IPS DF 6.9 (cell line): Measurements from ENCODE around the gene ZBTB26.

Experiments used
- DNase-seq: peaks from one replicate; pipeline ENCODE4 v3.0.0-alpha.2; 2013; ENCODE audit warnings: low read depth, low spot score
- H3K27ac ChIP-seq: one replicate; pipeline ENCODE4 v1.5.1; 2013; ENCODE audit warnings: low read length, control low read depth
- H3K27me3 ChIP-seq: 2 replicates; pipeline ENCODE4 v1.6.1; 2013; ENCODE audit warnings: mild to moderate bottlenecking, low read length; ENCODE audit not compliant: control insufficient read depth, insufficient read depth
- H3K36me3 ChIP-seq: 2 replicates; pipeline ENCODE4 v1.6.1; 2013; ENCODE audit warnings: low read length; ENCODE audit not compliant: control insufficient read depth, insufficient read depth
- H3K4me1 ChIP-seq: 2 replicates; pipeline ENCODE4 v1.6.1; 2013; ENCODE audit warnings: low read length; ENCODE audit not compliant: control insufficient read depth, insufficient read depth
- H3K4me3 ChIP-seq: 2 replicates; pipeline ENCODE4 v1.5.1; 2013; ENCODE audit warnings: mild to moderate bottlenecking, low read length
- H3K9me3 ChIP-seq: 2 replicates; pipeline ENCODE4 v1.6.1; 2013; ENCODE audit warnings: low read length, inconsistent platforms; ENCODE audit not compliant: control insufficient read depth, insufficient read depth
- WGBS: extraction: QIAGEN DNeasy Blood & Tissue Kit; methylation state at CpG from one replicate; pipeline ENCODE4 v1.1.7; 2013; ENCODE audit warnings: mixed read lengths, missing lambda C conversion rate; ENCODE audit not compliant: insufficient read length, insufficient coverage; 5-methylcytosine and 5-hydroxymethylcytosine counted together

The ZBTB26 gene

DNA sequence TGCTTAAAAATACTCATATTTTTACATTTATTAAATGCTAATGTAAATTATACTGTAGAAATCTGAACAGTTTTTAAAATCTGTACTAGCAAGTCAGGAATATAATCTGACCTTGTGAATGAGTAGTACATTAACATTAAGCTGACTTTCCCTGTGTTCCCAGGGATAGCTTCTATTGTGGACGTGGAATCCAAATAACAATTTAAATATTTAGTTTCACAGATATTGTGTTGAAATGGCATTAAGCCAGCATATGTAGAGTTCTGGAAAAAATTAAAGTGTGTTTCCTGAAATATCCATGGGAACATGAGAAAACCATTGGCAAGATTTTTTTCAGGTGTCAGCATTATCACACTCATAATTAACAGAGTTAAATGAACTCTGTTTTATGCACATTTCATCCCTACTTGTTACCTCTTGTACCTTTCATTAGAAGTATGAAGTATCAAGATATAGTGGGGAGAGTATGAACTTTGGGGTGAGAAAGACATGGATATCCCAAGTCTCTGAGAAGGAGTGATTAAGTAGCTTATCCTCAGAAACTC lies 15.2 kb upstream of the ZBTB26 start:
- Histone ChIP-seq H3K27ac (no peak overlapping the region), H3K36me3 (no peaks in the 10 kb centered on the region; the same call in 1 of the 2 replicates), H3K4me1 (no peaks in the 10 kb centered on the region), H3K9me3 (no peaks in the 10 kb centered on the region), H3K27me3 (no peaks in the 10 kb centered on the region), H3K4me3 (no peak overlapping the region)
- DNase-seq: no peak
- no CpG with 5 or more reads among the region's 1 CpG for WGBS

DNA sequence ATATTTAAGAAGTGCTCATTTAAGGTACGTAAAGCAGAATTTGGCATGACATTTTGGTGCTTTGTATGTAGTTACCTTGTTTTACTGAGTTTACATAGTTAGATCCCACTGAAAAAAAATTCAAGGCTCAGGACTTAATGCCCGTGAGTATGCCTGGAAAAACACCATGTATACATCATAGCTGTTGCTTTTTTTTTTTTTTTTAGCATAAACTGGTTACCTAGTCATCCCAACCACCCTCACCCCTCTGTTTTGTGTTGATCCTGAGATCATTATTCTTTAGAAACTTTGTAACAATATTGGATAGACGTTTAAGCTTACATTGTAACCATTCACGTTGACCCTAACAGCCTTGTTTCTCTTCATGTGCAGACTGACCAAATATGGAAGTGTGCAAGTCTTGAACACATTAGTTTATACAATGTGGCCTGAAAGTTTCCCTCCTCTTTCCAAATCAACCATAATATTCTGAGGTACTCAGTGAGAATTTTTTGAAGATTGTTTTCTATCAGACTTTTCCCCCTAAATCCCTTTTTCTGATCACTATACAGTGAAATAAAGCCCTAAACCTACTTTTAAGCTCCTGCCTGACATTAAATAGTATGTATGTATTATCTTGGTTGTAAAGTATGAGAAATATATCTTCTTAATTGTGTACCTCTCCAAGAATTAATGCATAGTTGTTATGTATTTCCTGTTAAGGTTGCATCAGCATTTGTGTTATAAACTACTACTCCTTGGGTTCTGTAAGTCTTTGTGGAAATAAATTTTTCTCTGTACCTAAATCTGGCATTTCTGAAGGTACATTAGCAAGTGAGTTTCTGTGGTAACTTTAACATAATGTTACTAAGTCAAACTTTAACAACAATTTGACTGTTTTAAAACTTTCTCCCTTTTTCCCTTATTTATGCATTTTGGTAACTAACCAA lies 13.9 kb upstream of the ZBTB26 start:
- Histone ChIP-seq H3K27me3 (no peaks in the 10 kb centered on the region), H3K36me3 (no peaks in the 10 kb centered on the region; the same call in 1 of the 2 replicates), H3K4me3 (no peak overlapping the region), H3K27ac (no peak overlapping the region), H3K4me1 (no peaks in the 10 kb centered on the region), H3K9me3 (no peaks in the 10 kb centered on the region)
- WGBS: no CpG with 5 or more reads among the region's 4 CpGs
- no peak for DNase-seq

DNA sequence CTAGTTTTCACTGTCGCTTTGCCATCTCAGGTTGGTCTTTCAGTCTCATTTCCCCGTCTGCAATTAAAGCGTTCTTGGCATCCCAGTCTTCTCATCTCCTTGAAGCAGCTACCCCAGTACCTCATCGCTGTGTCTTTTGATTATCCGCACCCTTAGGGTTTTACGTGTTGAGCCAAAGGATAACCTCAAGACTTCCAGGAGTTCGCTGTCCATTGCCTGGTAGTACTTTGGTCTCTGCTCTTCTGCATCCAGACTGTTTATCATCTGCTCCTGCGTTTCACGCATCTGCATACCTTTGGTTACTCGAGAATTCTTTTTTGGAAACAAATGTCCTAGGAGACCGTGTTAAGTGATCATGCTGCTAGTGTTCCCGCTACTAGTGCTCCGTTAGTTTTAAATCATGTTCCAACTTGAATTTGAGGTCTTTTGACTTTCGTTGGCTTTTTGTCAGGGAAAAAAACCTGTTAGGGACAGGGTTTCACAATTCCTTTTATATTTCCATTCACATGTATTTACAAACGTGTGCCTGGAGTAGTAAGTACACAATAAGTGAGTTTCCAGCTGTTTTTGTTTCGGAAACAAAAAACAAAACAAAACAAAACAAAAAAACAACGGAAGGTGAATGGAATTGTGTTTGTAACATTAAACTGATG lies 10.4 kb upstream of the ZBTB26 start:
- Histone ChIP-seq H3K4me3 (peak overlapping the region; percentile 78; the same call in 1 of the 2 replicates), H3K4me1 (no peaks in the 10 kb centered on the region), H3K27ac (no peak overlapping the region), H3K36me3 (no peaks in the 10 kb centered on the region; the same call in 1 of the 2 replicates), H3K27me3 (no peaks in the 10 kb centered on the region), H3K9me3 (no peaks in the 10 kb centered on the region)
- no CpG with 5 or more reads among the region's 17 CpGs for WGBS
- no peak for DNase-seq

DNA sequence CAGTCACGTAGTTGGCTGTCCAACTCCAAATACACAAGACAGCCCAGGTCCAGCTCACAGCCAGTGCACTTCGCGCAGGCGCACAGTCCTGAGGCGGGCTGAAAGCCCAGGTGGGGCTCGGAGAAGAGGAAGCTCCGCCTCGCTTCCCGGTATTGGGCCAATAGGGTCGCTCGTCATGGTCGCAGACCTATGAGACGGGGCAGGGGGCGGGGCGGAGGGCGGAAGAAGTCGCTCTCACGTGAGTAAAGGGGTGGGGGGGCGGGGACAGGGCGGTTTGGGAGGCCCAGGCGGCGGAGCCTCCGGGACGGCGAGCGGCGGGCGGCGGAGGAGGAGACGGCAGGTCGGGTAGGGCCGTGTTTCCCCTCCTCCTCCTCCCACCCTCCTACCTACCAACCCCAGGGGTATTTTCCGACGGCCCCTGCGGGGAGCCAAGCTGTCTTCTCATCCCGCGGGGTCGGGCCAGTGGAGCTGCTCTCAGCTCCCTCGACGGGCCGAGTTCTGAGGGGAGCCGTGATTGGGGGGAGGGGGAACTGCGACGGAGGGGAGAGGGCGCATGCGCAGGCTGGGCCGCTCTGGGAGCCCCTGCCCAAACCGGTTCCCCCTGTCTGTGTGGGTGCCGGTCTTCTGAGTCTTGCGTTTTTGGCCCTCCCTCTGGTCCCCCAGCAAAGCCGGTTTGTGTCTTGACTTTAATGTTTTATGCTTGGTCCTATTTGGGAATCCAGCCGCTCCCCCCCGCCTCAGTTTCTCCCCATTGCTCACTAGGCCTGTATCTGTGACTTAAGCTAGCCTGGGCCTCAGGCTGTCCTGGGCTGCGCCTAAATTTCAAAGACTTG lies 9.7 kb upstream of the ZBTB26 start, which contains the start of gene RABGAP1:
Gene RABGAP1 (plus strand): TSS at position 272 of the 833 bp plus-strand sequence. CDS start 16,040 bp downstream, outside the sequence.
- H3K4me3 ChIP-seq: peak within 1 kb of the TSS; percentile 78; the same call in 1 of the 2 replicates
- no peaks in the 10 kb centered on the region; the same call in 1 of the 2 replicates for H3K36me3 ChIP-seq
- no peak within 1 kb of the TSS for H3K27ac ChIP-seq
- no peaks in the 10 kb centered on the region for H3K4me1 ChIP-seq
- DNase-seq: peak; percentile 96
- WGBS: no CpG with 5 or more reads among the region's 54 CpGs
- H3K27me3 ChIP-seq: no peaks in the 10 kb centered on the region
- no peaks in the 10 kb centered on the region for H3K9me3 ChIP-seq

DNA sequence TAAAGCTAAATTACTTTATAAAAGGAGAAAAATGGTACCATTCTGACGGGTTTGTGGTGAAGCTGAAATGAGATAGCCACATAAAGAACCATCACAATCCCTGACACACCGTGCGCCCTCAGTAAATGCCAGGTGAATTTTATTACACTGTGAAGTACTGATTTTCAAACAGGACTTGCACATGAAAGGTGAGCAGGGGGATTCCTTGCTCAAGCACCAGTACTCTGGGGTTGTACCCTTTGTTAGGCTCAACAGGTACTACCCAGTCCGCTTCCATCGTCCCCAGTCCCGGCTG lies 9.1 kb upstream of the ZBTB26 start:
- no peaks in the 10 kb centered on the region; the same call in 1 of the 2 replicates for H3K36me3 ChIP-seq
- no peak overlapping the region for H3K27ac ChIP-seq
- H3K4me3 ChIP-seq: no peak overlapping the region; the same call in 1 of the 2 replicates
- H3K9me3 ChIP-seq: no peaks in the 10 kb centered on the region
- DNase-seq: no peak
- no peaks in the 10 kb centered on the region for H3K4me1 ChIP-seq
- WGBS: no CpG with 5 or more reads among the region's 6 CpGs
- H3K27me3 ChIP-seq: no peaks in the 10 kb centered on the region

DNA sequence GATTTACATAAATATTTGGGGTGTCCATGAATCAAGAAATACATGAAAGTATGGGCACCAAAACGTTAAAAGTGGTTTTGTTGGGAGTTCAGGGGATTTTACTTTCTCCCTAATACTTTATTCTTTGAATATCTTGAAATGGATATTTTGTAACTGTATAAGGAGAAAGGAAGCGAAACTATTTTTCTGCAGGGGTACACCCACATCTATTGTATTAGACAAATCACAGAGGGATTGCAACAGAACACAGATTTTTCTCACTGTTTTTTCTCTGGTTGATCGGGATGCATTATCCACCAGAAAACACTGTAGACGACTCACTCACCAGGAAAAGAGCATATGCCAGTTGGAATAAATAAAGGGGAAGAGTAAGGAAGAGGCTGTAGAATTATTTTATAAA lies 8.3 kb upstream of the ZBTB26 start:
- H3K4me3 ChIP-seq: no peak overlapping the region
- no peak overlapping the region for H3K27ac ChIP-seq
- no peak for DNase-seq
- H3K4me1 ChIP-seq: no peaks in the 10 kb centered on the region
- H3K36me3 ChIP-seq: no peaks in the 10 kb centered on the region; the same call in 1 of the 2 replicates
- no CpG with 5 or more reads among the region's 4 CpGs for WGBS
- no peaks in the 10 kb centered on the region for H3K27me3 ChIP-seq
- H3K9me3 ChIP-seq: no peaks in the 10 kb centered on the region

DNA sequence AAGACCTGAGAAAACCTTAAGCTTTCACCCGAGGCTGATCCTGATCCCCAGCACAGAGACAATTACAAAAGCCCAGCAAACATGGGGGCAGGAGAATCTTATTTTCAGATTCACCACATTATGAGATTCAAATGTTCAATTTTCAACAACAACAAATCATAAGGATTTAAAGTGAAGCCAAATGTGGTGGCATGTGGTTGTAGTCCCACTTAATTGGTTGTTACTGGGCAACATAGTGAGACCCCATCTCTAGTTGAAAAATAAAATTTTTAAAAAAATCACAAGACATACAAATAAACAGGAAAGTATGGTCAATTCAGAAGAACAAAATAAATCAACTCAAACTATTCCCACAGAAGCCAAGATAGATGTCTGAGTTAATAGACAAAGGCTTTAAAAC lies 5.6 kb upstream of the ZBTB26 start:
- no peak for DNase-seq
- WGBS: no CpG with 5 or more reads among the region's 1 CpG
- Histone ChIP-seq H3K4me1 (no peaks in the 10 kb centered on the region), H3K27ac (no peak overlapping the region), H3K36me3 (no peaks in the 10 kb centered on the region), H3K4me3 (no peak overlapping the region), H3K27me3 (no peaks in the 10 kb centered on the region), H3K9me3 (no peaks in the 10 kb centered on the region)

DNA sequence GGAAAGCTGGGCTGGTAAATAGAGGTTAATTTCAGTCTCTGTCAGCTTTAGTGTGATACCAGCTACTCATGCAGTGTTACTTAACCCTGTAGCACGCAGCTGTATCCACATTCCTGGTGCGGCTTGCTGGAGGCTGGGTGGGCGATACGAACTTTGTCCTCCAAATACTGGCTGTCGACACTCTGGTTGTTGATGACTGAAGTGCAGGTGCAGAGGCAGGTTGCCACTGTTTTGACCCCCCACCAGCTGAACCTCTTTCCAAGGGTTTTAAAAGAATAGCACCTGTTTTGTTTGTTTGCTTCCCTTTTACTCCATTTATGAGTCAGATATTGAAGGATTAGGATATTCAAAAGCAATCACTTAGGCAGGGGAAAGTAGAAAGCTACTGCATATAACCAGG lies 5.2 kb upstream of the ZBTB26 start:
- H3K27me3 ChIP-seq: no peaks in the 10 kb centered on the region
- no CpG with 5 or more reads among the region's 5 CpGs for WGBS
- no peak for DNase-seq
- H3K4me3 ChIP-seq: no peak overlapping the region
- no peaks in the 10 kb centered on the region for H3K9me3 ChIP-seq
- no peaks in the 10 kb centered on the region for H3K36me3 ChIP-seq
- H3K27ac ChIP-seq: no peak overlapping the region
- no peaks in the 10 kb centered on the region for H3K4me1 ChIP-seq

DNA sequence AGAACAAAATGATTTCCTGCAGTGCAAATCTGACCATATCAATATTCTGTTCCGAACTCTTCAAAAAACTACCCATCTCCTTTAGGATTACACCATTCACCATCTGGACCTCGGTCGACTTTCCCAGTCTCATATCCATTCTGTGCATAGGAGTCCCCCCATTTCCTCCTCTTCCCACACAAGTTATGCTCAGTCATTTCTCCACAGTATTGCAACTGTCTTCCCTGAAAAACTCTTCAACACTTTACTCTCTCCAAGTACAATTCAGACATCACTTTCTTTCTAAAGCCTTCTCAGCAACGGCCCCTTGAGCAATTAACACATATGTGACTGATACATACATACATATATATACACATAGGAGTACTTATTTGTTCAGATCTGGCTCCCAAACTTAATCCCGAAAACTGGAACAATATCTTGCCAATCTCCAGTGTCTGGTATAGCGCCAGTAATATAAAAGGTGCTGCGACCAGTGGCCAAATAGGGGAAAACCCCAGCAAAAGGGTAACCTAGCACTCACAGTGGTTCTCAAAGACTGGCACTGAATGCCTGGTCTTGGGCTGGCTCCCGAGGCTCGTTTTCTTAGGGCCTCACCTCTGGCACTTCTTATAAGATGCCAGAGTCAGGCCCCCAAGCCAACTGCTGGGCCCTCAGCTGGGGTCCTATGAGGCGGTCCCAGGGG lies 629 bp downstream of the ZBTB26 start:
- no peaks in the 10 kb centered on the region for H3K27me3 ChIP-seq
- no peaks in the 10 kb centered on the region for H3K36me3 ChIP-seq
- no CpG with 5 or more reads among the region's 10 CpGs for WGBS
- no peaks in the 10 kb centered on the region for H3K9me3 ChIP-seq
- peak overlapping the region; percentile 91; the same call in 1 of the 2 replicates for H3K4me3 ChIP-seq
- no peak for DNase-seq
- no peak overlapping the region for H3K27ac ChIP-seq
- no peaks in the 10 kb centered on the region for H3K4me1 ChIP-seq
